ENCODE measurements around the gene NKAIN2.

NKAIN2 gene

GRCh38 chr6:123830120-123830519, 26.5 kb downstream of the NKAIN2 start:
- no peaks in the 10 kb centered on the region for H3K36me3 ChIP-seq (replicated peaks)
- H3K4me3 ChIP-seq (ENCODE audit: low read depth, low read length): no peak overlapping the region
- no peak for TF ChIP-seq CTCF (IDR thresholded peaks at IDR 0.05; ENCODE audit: low read depth, low read length, missing control alignments)
- H3K27ac ChIP-seq: no peak overlapping the region
- in situ Hi-C loops (cut with HindIII; ENCODE audit: low pct_ligation_motif_present, low sequenced_read_pairs): no loop called here
- no peak for DNase-seq
- H3K27me3 ChIP-seq (replicated peaks): no peaks in the 10 kb centered on the region

GRCh38 chr6:123838505-123839234, 35.0 kb downstream of the NKAIN2 start:
- H3K27ac ChIP-seq: no peak overlapping the region
- H3K27me3 ChIP-seq (replicated peaks): no peaks in the 10 kb centered on the region
- in situ Hi-C loops (cut with HindIII; ENCODE audit: low pct_ligation_motif_present, low sequenced_read_pairs): no loop called here
- no peak overlapping the region for H3K4me3 ChIP-seq (ENCODE audit: low read depth, low read length)
- DNase-seq: no peak
- TF ChIP-seq CTCF (IDR thresholded peaks at IDR 0.05; ENCODE audit: low read depth, low read length, missing control alignments): no peak
- no peaks in the 10 kb centered on the region for H3K36me3 ChIP-seq (replicated peaks)

GRCh38 chr6:123841067-123841896, 37.6 kb downstream of the NKAIN2 start:
- in situ Hi-C loops (cut with HindIII; ENCODE audit: low pct_ligation_motif_present, low sequenced_read_pairs): no loop called here
- DNase-seq: no peak
- Histone ChIP-seq H3K4me3 (ENCODE audit: low read depth, low read length) (no peak overlapping the region), H3K36me3 (replicated peaks) (no peaks in the 10 kb centered on the region), H3K27me3 (replicated peaks) (no peaks in the 10 kb centered on the region), H3K27ac (no peak overlapping the region)
- no peak for TF ChIP-seq CTCF (IDR thresholded peaks at IDR 0.05; ENCODE audit: low read depth, low read length, missing control alignments)

GRCh38 chr6:123844011-123844410, 40.3 kb downstream of the NKAIN2 start:
- H3K27me3 ChIP-seq (replicated peaks): no peaks in the 10 kb centered on the region
- H3K4me3 ChIP-seq (ENCODE audit: low read depth, low read length): no peak overlapping the region
- in situ Hi-C loops (cut with HindIII; ENCODE audit: low pct_ligation_motif_present, low sequenced_read_pairs): no loop called here
- TF ChIP-seq CTCF (IDR thresholded peaks at IDR 0.05; ENCODE audit: low read depth, low read length, missing control alignments): no peak
- H3K36me3 ChIP-seq (replicated peaks): no peaks in the 10 kb centered on the region
- no peak for DNase-seq
- H3K27ac ChIP-seq: no peak overlapping the region

GRCh38 chr6:123848347-123848746, 44.7 kb downstream of the NKAIN2 start:
- H3K36me3 ChIP-seq (replicated peaks): no peaks in the 10 kb centered on the region
- no peak overlapping the region for H3K27ac ChIP-seq
- in situ Hi-C loops (cut with HindIII; ENCODE audit: low pct_ligation_motif_present, low sequenced_read_pairs): no loop called here
- H3K4me3 ChIP-seq (ENCODE audit: low read depth, low read length): no peak overlapping the region
- no peak for DNase-seq
- H3K27me3 ChIP-seq (replicated peaks): no peaks in the 10 kb centered on the region
- no peak for TF ChIP-seq CTCF (IDR thresholded peaks at IDR 0.05; ENCODE audit: low read depth, low read length, missing control alignments)

Data from brain microvascular endothelial cell (primary cell).